ENCODE data around the gene DCPS.

GRCh38 chr11:126343051-126343450 is 39.2 kb downstream of the DCPS start:
- TF ChIP-seq POLR2A (IDR thresholded peaks at IDR 0.05) (no peak), CTCF (IDR thresholded peaks at IDR 0.05) (no peak)
